ENCODE data around the gene USP17L5.
A peak's percentile ranks its signal among the peaks of the same experiment; 100 is the strongest.
"Not testable (repeated sequence)": the region's sequence is repeated elsewhere in the genome, so short reads cannot be mapped to it uniquely, and the experiment has no call there.

The USP17L5 gene

GRCh38 chr4:9381012-9381534 lies 41.9 kb downstream of the USP17L5 start:
- H3K36me3 ChIP-seq (ENCODE audit: control insufficient read depth in 2 of 2, insufficient read depth in 1 of 2, low read length in 2 of 2); H3K4me1 ChIP-seq (ENCODE audit: control insufficient read depth, insufficient read depth, low read length); H3K27ac ChIP-seq (ENCODE audit: extremely low read depth, low read depth, low read length); CTCF ChIA-PET; H3K9me3 ChIP-seq (ENCODE audit: control insufficient read depth, insufficient read depth, low read depth, low read length); POLR2A ChIA-PET: not testable (repeated sequence)
- TF ChIP-seq ZNF654 (tag by site-specific recombination; IDR thresholded peaks at IDR 0.05; ENCODE audit: low read depth), result peak; percentile 39
- H3K4me3 ChIP-seq (ENCODE audit: low read depth, low read length), result peak overlapping the region; percentile 38

GRCh38 chr4:9384126-9384525 lies 44.9 kb downstream of the USP17L5 start:
- Histone ChIP-seq H3K36me3 (ENCODE audit: control insufficient read depth in 2 of 2, insufficient read depth in 1 of 2, low read length in 2 of 2) (no peaks in the 10 kb centered on the region), H3K4me3 (ENCODE audit: low read depth, low read length) (no peak overlapping the region), H3K27ac (ENCODE audit: extremely low read depth, low read depth, low read length) (no peak overlapping the region), H3K4me1 (ENCODE audit: control insufficient read depth, insufficient read depth, low read length) (no peaks in the 10 kb centered on the region), H3K9me3 (ENCODE audit: control insufficient read depth, insufficient read depth, low read depth, low read length) (no peaks in the 10 kb centered on the region)
- CTCF ChIA-PET, result no interaction called here
- TF ChIP-seq ZNF521 (tag by site-specific recombination; IDR thresholded peaks at IDR 0.05) (no peak), ZNF837 (tag by site-specific recombination; IDR thresholded peaks at IDR 0.05) (no peak), PRDM10 (tag by site-specific recombination; IDR thresholded peaks at IDR 0.05) (no peak), ZNF214 (tag by site-specific recombination; IDR thresholded peaks at IDR 0.05; ENCODE audit: borderline replicate concordance) (no peak), ZNF155 (tag by site-specific recombination; IDR thresholded peaks at IDR 0.05) (no peak), ZSCAN18 (tag by site-specific recombination; IDR thresholded peaks at IDR 0.05) (no peak), ZBTB8A (tag by site-specific recombination; IDR thresholded peaks at IDR 0.05) (no peak), PBX3 (CRISPR knock-in tag; IDR thresholded peaks at IDR 0.05) (no peak), BCL11A (tag by site-specific recombination; IDR thresholded peaks at IDR 0.05; ENCODE audit: low read depth) (no peak), ZNF629 (tag by site-specific recombination; IDR thresholded peaks at IDR 0.05) (no peak), ZNF621 (tag by site-specific recombination; IDR thresholded peaks at IDR 0.05) (no peak), SP7 (tag by site-specific recombination; IDR thresholded peaks at IDR 0.05) (no peak), ZNF341 (tag by site-specific recombination; IDR thresholded peaks at IDR 0.05; ENCODE audit: low read depth) (no peak), ZNF785 (tag by site-specific recombination; IDR thresholded peaks at IDR 0.05) (no peak), ZNF701 (tag by site-specific recombination; IDR thresholded peaks at IDR 0.05) (no peak), ZNF707 (tag by site-specific recombination; IDR thresholded peaks at IDR 0.05) (no peak), GLIS2 (tag by site-specific recombination; IDR thresholded peaks at IDR 0.05) (no peak), ZNF23 (tag by site-specific recombination; IDR thresholded peaks at IDR 0.05; ENCODE audit: borderline replicate concordance) (no peak)
- POLR2A ChIA-PET, result no interaction called here

GRCh38 chr4:9389001-9389400 lies 49.8 kb downstream of the USP17L5 start:
- H3K36me3 ChIP-seq (ENCODE audit: control insufficient read depth in 2 of 2, insufficient read depth in 1 of 2, low read length in 2 of 2); H3K4me3 ChIP-seq (ENCODE audit: low read depth, low read length); H3K27ac ChIP-seq (ENCODE audit: extremely low read depth, low read depth, low read length); H3K9me3 ChIP-seq (ENCODE audit: control insufficient read depth, insufficient read depth, low read depth, low read length); CTCF ChIA-PET; POLR2A ChIA-PET; H3K4me1 ChIP-seq (ENCODE audit: control insufficient read depth, insufficient read depth, low read length): not testable (repeated sequence)
